ENCODE measurements around the gene KRTAP1-3. TPM values are rescaled to one million over a fixed set of nuclear protein-coding genes. Genes with fewer than 3 reads are reported as not detected.
A peak's percentile ranks its signal among the peaks of the same experiment; 100 is the strongest.
"Not testable (repeated sequence)": the region's sequence is repeated elsewhere in the genome, so short reads cannot be mapped to it uniquely, and the experiment has no call there.

Gene KRTAP1-3
- total RNA-seq, 6 donors from 2014 or later = not detected

- DNase-seq = no peak
- H3K36me3 ChIP-seq = no peaks in the 10 kb centered on the region
- no peak for ATAC-seq (ENCODE audit: low FRiP score in 2 of 2)
- TF ChIP-seq POLR2AphosphoS5 (IDR thresholded peaks at IDR 0.05) (no peak), POLR2A (IDR thresholded peaks at IDR 0.05) (no peak), EP300 (IDR thresholded peaks at IDR 0.05) (no peak), CTCF (IDR thresholded peaks at IDR 0.05) (no peak)
- no peaks in the 10 kb centered on the region for H3K9me3 ChIP-seq
- WGBS, 2 donors = 87 to 90% methylated on average over 5 of the region's 5 CpGs
- no peaks in the 10 kb centered on the region for H3K4me1 ChIP-seq
- H3K27me3 ChIP-seq = no peaks in the 10 kb centered on the region
- H3K27ac ChIP-seq = no peak overlapping the region
- H3K4me3 ChIP-seq = no peak overlapping the region
Observed at GRCh38 chr17:41058741-41059140, 24.1 kb upstream of the KRTAP1-3 start.

- DNase-seq (no peak), ATAC-seq (ENCODE audit: low FRiP score in 2 of 2) (no peak)
- H3K27me3 ChIP-seq = no peaks in the 10 kb centered on the region
- 93% methylated on average over 1 of the region's 1 CpG for WGBS, 2 donors
- H3K36me3 ChIP-seq = no peaks in the 10 kb centered on the region
- no peak for TF ChIP-seq CTCF (IDR thresholded peaks at IDR 0.05)
- no peak for TF ChIP-seq POLR2A (IDR thresholded peaks at IDR 0.05)
- no peak for TF ChIP-seq EP300 (IDR thresholded peaks at IDR 0.05)
- no peak for TF ChIP-seq POLR2AphosphoS5 (IDR thresholded peaks at IDR 0.05)
- H3K9me3 ChIP-seq = no peaks in the 10 kb centered on the region
- no peaks in the 10 kb centered on the region for H3K4me1 ChIP-seq
- H3K27ac ChIP-seq = no peak overlapping the region
- H3K4me3 ChIP-seq = no peak overlapping the region
Observed at GRCh38 chr17:41057547-41057946, 22.9 kb upstream of the KRTAP1-3 start.

GRCh38 chr17:41055130-41055529 lies 20.5 kb upstream of the KRTAP1-3 start, which contains the start of gene KRTAP2-2:
KRTAP2-2 (minus strand) TSS chr17:41055230; CDS start chr17:41055211, 19 bp downstream.
- not testable (repeated sequence) for DNase-seq; H3K36me3 ChIP-seq; H3K4me3 ChIP-seq; H3K27ac ChIP-seq; H3K27me3 ChIP-seq; H3K9me3 ChIP-seq; ATAC-seq (ENCODE audit: low FRiP score in 2 of 2); H3K4me1 ChIP-seq
- WGBS, 2 donors = 36 to 67% methylated on average over 1 of the region's 6 CpGs

- not testable (repeated sequence) for H3K36me3 ChIP-seq; H3K4me3 ChIP-seq; H3K27ac ChIP-seq; H3K4me1 ChIP-seq; H3K27me3 ChIP-seq; ATAC-seq (ENCODE audit: low FRiP score in 2 of 2); H3K9me3 ChIP-seq
- peak in 1 of 2 donors; percentile 8 for DNase-seq
- WGBS, 2 donors = 73 to 90% methylated on average over 4 to 7 of the region's 9 CpGs
Observed at GRCh38 chr17:41054556-41054955, 19.9 kb upstream of the KRTAP1-3 start.

GRCh38 chr17:41054025-41054424 lies 19.4 kb upstream of the KRTAP1-3 start:
- ATAC-seq (ENCODE audit: low FRiP score in 2 of 2) = no peak
- Histone ChIP-seq H3K36me3 (no peaks in the 10 kb centered on the region), H3K27me3 (no peaks in the 10 kb centered on the region), H3K9me3 (no peaks in the 10 kb centered on the region), H3K27ac (no peak overlapping the region), H3K4me1 (no peaks in the 10 kb centered on the region), H3K4me3 (no peak overlapping the region)
- no peak for DNase-seq
- 78 to 84% methylated on average over 4 of the region's 4 CpGs for WGBS, 2 donors
- TF ChIP-seq CTCF (IDR thresholded peaks at IDR 0.05) (no peak), POLR2AphosphoS5 (IDR thresholded peaks at IDR 0.05) (no peak), EP300 (IDR thresholded peaks at IDR 0.05) (no peak), POLR2A (IDR thresholded peaks at IDR 0.05) (no peak)

GRCh38 chr17:41052566-41052965 lies 17.9 kb upstream of the KRTAP1-3 start:
- Histone ChIP-seq H3K36me3 (no peaks in the 10 kb centered on the region), H3K27me3 (no peaks in the 10 kb centered on the region), H3K4me3 (no peak overlapping the region), H3K27ac (no peak overlapping the region), H3K9me3 (no peaks in the 10 kb centered on the region), H3K4me1 (no peaks in the 10 kb centered on the region)
- TF ChIP-seq POLR2AphosphoS5 (IDR thresholded peaks at IDR 0.05) (no peak), CTCF (IDR thresholded peaks at IDR 0.05) (no peak), POLR2A (IDR thresholded peaks at IDR 0.05) (no peak), EP300 (IDR thresholded peaks at IDR 0.05) (no peak)
- no peak for ATAC-seq (ENCODE audit: low FRiP score in 2 of 2)
- no peak for DNase-seq

Measured in upper lobe of left lung (tissue), 6 donors.